Suppressor macrophage treated with lipopolysaccharide for 4 hours (primary cell): Measurements from ENCODE around the gene SLC9A7.

ENCODE experiments used
- DNase-seq: peaks from one replicate; pipeline ENCODE4 v3.0.0-alpha.2; 2020

The SLC9A7 gene

GRCh38 chrX:46571423-46572339, 187.2 kb downstream of the SLC9A7 start:
- DNase-seq, result peak; percentile 34

- no peak for DNase-seq
These were observed 189.3 kb downstream of the SLC9A7 start for GRCh38 chrX:46569621-46570020.

- DNase-seq, result no peak
These were observed 191.5 kb downstream of the SLC9A7 start for GRCh38 chrX:46567388-46567787.

GRCh38 chrX:46561824-46562657, 196.9 kb downstream of the SLC9A7 start:
- DNase-seq, result peak; percentile 13

GRCh38 chrX:46559062-46559461, 199.9 kb downstream of the SLC9A7 start:
- DNase-seq, result no peak

- DNase-seq, result peak; percentile 61
These were observed 204.0 kb downstream of the SLC9A7 start for GRCh38 chrX:46554942-46555341.

GRCh38 chrX:46553935-46554334, 205.0 kb downstream of the SLC9A7 start:
- DNase-seq, result no peak

- no peak for DNase-seq
These were observed 207.3 kb downstream of the SLC9A7 start for GRCh38 chrX:46551494-46552128.

- no peak for DNase-seq
These were observed 209.0 kb downstream of the SLC9A7 start for GRCh38 chrX:46549914-46550313.
